Upper lobe of right lung (tissue), 1 donor: Measurements from ENCODE around the gene RAB3IL1. TPM values are rescaled to one million over a fixed set of nuclear protein-coding genes. Genes with fewer than 3 reads are reported as not detected.

Experiments used
- ATAC-seq: fragments of 200-7000 bp; cut with Tn5 transposase; one replicate; pipeline ENCODE4 v1.9.1; 2020; ENCODE audit warnings: mild to moderate bottlenecking, moderate library complexity
- DNase-seq: peaks from one replicate; pipeline ENCODE4 v3.0.0-alpha.2; 2020
- H3K27ac ChIP-seq: fragments of 200-600 bp; one replicate; pipeline ENCODE4 v1.8.0; 2022
- H3K27me3 ChIP-seq: fragments of 200-600 bp; one replicate; pipeline ENCODE4 v1.8.0; 2022; ENCODE audit warnings: mild to moderate bottlenecking
- H3K36me3 ChIP-seq: fragments of 200-600 bp; one replicate; pipeline ENCODE4 v1.8.0; 2022
- H3K4me1 ChIP-seq: fragments of 200-600 bp; one replicate; pipeline ENCODE4 v1.8.0; 2022
- H3K4me3 ChIP-seq: fragments of 200-600 bp; one replicate; pipeline ENCODE4 v1.8.0; 2022; ENCODE audit warnings: mild to moderate bottlenecking
- H3K9me3 ChIP-seq: fragments of 200-600 bp; one replicate; pipeline ENCODE4 v1.8.0; 2022
- intact Hi-C: fragments of 100-400 bp; cut with DNase I; formaldehyde crosslinking; loops from one replicate; pipeline ENCODE4 v1.11.0; 2022
- total RNA-seq: library from RNA; stranded (reverse); fragmentation: NEBNext Ultra II Directional; extraction: Animal tissue kit (Norgen Biotek cat#: 25700); gene quantifications from one replicate; pipeline ENCODE4 v1.2.1, GENCODE V29; 2021
- TF ChIP-seq, protein P1 (sequence below): fragments of 200-600 bp; IDR thresholded peaks from one replicate; pipeline ENCODE4 v1.8.0; 2022; ENCODE audit warnings: antibody characterized with exemption
- donor health status: DM: no; HTN: yes; CAD: no; lungs with severe emphysema.

The RAB3IL1 gene
- total RNA-seq, 1 donor from 2014 or later = 10.6 TPM

GRCh38 chr11:61910187-61911127 lies 6.9 kb downstream of the RAB3IL1 start:
- ATAC-seq (no peak), DNase-seq (peak; percentile 18)
- H3K4me3 ChIP-seq = no peak overlapping the region
- TF ChIP-seq, protein P1, sequence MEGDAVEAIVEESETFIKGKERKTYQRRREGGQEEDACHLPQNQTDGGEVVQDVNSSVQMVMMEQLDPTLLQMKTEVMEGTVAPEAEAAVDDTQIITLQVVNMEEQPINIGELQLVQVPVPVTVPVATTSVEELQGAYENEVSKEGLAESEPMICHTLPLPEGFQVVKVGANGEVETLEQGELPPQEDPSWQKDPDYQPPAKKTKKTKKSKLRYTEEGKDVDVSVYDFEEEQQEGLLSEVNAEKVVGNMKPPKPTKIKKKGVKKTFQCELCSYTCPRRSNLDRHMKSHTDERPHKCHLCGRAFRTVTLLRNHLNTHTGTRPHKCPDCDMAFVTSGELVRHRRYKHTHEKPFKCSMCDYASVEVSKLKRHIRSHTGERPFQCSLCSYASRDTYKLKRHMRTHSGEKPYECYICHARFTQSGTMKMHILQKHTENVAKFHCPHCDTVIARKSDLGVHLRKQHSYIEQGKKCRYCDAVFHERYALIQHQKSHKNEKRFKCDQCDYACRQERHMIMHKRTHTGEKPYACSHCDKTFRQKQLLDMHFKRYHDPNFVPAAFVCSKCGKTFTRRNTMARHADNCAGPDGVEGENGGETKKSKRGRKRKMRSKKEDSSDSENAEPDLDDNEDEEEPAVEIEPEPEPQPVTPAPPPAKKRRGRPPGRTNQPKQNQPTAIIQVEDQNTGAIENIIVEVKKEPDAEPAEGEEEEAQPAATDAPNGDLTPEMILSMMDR = no peak
- no peaks in the 10 kb centered on the region for H3K27me3 ChIP-seq
- peaks cover 6% of the 10 kb centered on the region for H3K4me1 ChIP-seq
- no peak overlapping the region for H3K27ac ChIP-seq
- intact Hi-C loops = no loop called here
- H3K36me3 ChIP-seq = no peaks in the 10 kb centered on the region
- H3K9me3 ChIP-seq = no peaks in the 10 kb centered on the region

DNA sequence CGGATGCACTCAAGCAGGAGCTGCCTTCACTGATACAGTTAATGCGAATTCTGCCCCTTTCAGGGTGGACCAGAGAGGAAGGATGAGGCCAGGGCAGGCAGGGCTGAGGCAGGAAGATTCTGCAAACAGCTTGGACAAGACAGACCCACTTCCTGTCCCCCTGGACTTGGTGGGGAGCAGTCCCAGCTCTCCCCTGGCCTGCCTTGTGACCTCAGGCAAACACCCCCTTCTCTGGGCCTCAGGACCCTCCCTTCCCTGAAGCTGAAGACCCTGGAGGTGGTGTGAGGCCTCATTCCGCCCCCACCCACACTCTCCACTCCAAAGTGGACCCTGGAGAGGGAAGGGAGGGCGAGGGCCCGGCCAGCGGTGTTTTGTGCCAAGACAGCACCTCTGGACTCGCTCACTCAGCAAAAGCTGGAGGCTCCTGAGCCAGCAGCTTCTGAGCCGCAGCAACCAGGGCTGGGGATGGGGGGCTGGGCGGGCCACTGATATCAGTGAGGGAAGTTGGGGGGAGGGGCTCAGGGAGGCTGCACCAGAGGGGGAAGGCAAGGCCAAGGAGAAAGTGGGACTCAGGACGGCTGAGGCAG lies 8.5 kb downstream of the RAB3IL1 start:
- DNase-seq = no peak

GRCh38 chr11:61907871-61908729 lies 9.3 kb downstream of the RAB3IL1 start:
- TF ChIP-seq, protein P1 = no peak
- no peak overlapping the region for H3K27ac ChIP-seq
- H3K4me1 ChIP-seq = peaks cover 6% of the 10 kb centered on the region
- ATAC-seq (no peak), DNase-seq (no peak)
- H3K4me3 ChIP-seq = no peak overlapping the region
- intact Hi-C loops = no loop called here
- no peaks in the 10 kb centered on the region for H3K27me3 ChIP-seq
- H3K36me3 ChIP-seq = no peaks in the 10 kb centered on the region
- H3K9me3 ChIP-seq = no peaks in the 10 kb centered on the region

More for the DNA sequence above, 8.5 kb downstream of the RAB3IL1 start:
- intact Hi-C loops = no loop called here
- no peak for ATAC-seq
- Histone ChIP-seq H3K27me3 (no peaks in the 10 kb centered on the region), H3K4me3 (no peak overlapping the region), H3K9me3 (no peaks in the 10 kb centered on the region), H3K4me1 (peaks cover 6% of the 10 kb centered on the region), H3K36me3 (no peaks in the 10 kb centered on the region), H3K27ac (no peak overlapping the region)
- TF ChIP-seq, protein P1 = no peak

GRCh38 chr11:61907282-61907681 lies 10.1 kb downstream of the RAB3IL1 start:
- Histone ChIP-seq H3K9me3 (no peaks in the 10 kb centered on the region), H3K36me3 (no peaks in the 10 kb centered on the region), H3K27ac (no peak overlapping the region), H3K27me3 (no peaks in the 10 kb centered on the region), H3K4me3 (no peak overlapping the region), H3K4me1 (peaks cover 6% of the 10 kb centered on the region)
- no peak for DNase-seq
- ATAC-seq = no peak
- intact Hi-C loops = no loop called here
- TF ChIP-seq, protein P1 = no peak

- no peak for ATAC-seq
- Histone ChIP-seq H3K36me3 (no peaks in the 10 kb centered on the region), H3K4me1 (no peaks in the 10 kb centered on the region), H3K27me3 (no peaks in the 10 kb centered on the region), H3K4me3 (no peak overlapping the region), H3K9me3 (no peaks in the 10 kb centered on the region), H3K27ac (no peak overlapping the region)
- intact Hi-C loops = no loop called here
- TF ChIP-seq, protein P1 = no peak
- DNase-seq = no peak
These were observed 10.8 kb downstream of the RAB3IL1 start for GRCh38 chr11:61906522-61906909.
